Ishikawa (cell line): ENCODE results near the gene KLHDC4.

Experiments used
- CEBPB ChIP-seq: IDR thresholded peaks from 2 replicates; pipeline ENCODE4 v1.6.1; 2012
- CREB1 ChIP-seq: IDR thresholded peaks from 2 replicates; pipeline ENCODE4 v1.6.1; 2012; ENCODE audit warnings: low read depth
- NFIC ChIP-seq: IDR thresholded peaks from 2 replicates; pipeline ENCODE4 v1.6.1; 2012
- RAD21 ChIP-seq: IDR thresholded peaks from 2 replicates; pipeline ENCODE4 v1.6.1; 2012; ENCODE audit warnings: low read depth
- REST ChIP-seq: IDR thresholded peaks from 2 replicates; pipeline ENCODE4 v1.6.1; 2012; ENCODE audit warnings: low read depth, mild to moderate bottlenecking
- TAF1 ChIP-seq: IDR thresholded peaks from 2 replicates; pipeline ENCODE4 v1.6.1; 2012; ENCODE audit warnings: low read depth, mild to moderate bottlenecking
- TCF12 ChIP-seq: IDR thresholded peaks from 2 replicates; pipeline ENCODE4 v1.6.1; 2012; ENCODE audit warnings: low read depth
- TF ChIP-seq, protein P1 (sequence below): IDR thresholded peaks from 2 replicates; pipeline ENCODE4 v1.6.1; 2012

GRCh38 chr16:87689956-87690465 lies 75.8 kb downstream of the KLHDC4 start:
- no peak for TF ChIP-seq CREB1
- TF ChIP-seq NFIC: no peak
- TF ChIP-seq TCF12: no peak
- TF ChIP-seq TAF1: no peak
- TF ChIP-seq CEBPB: no peak
- TF ChIP-seq RAD21: no peak
- no peak for TF ChIP-seq REST
- TF ChIP-seq, protein P1, sequence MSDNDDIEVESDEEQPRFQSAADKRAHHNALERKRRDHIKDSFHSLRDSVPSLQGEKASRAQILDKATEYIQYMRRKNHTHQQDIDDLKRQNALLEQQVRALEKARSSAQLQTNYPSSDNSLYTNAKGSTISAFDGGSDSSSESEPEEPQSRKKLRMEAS: no peak
